SK-N-SH (cell line): ENCODE measurements around the gene EIF4E2.

Source experiments
- CTCF ChIP-seq: fragments of 200-600 bp; sonication (generic); IDR thresholded peaks from 2 replicates; pipeline ENCODE4 v1.6.1; 2017; ENCODE audit warnings: antibody characterized with exemption, mild to moderate bottlenecking, moderate library complexity
- NFIC ChIP-seq: IDR thresholded peaks from 2 replicates; pipeline ENCODE4 v1.4.0; 2012; ENCODE audit warnings: borderline replicate concordance
- POLR2AphosphoS5 ChIP-seq: IDR thresholded peaks from 2 replicates; pipeline ENCODE4 v1.6.1; 2012; ENCODE audit warnings: low read depth, low read length
- TEAD4 ChIP-seq: IDR thresholded peaks from 2 replicates; pipeline ENCODE4 v1.4.0; 2012; ENCODE audit warnings: mild to moderate bottlenecking, borderline replicate concordance; ENCODE audit not compliant: insufficient read depth
- YY1 ChIP-seq: IDR thresholded peaks from 2 replicates; pipeline ENCODE4 v1.4.0; 2012; ENCODE audit warnings: low read depth, mild to moderate bottlenecking

GRCh38 chr2:232520489-232520888 lies 30.0 kb upstream of the EIF4E2 start:
- TF ChIP-seq POLR2AphosphoS5 (no peak), NFIC (no peak), YY1 (no peak), TEAD4 (no peak), CTCF (no peak)
